NCI-H2227 treated with DMSO at 0.1 percent for 48 hours (cell line): ENCODE data around the gene METAP1.
"Not testable (repeated sequence)": the region's sequence is repeated elsewhere in the genome, so short reads cannot be mapped to it uniquely, and the experiment has no call there.

Experiments
- DNase-seq: peaks from one replicate; lab custom pipeline; 2025; lab: John Stamatoyannopoulos, UW

METAP1 gene

GRCh38 chr4:98997166-98997565 lies 1.6 kb downstream of the METAP1 start:
- no peak for DNase-seq

- no peak for DNase-seq
These were observed 3.0 kb downstream of the METAP1 start for GRCh38 chr4:98998551-98998950.

- no peak for DNase-seq
These were observed 6.8 kb downstream of the METAP1 start for GRCh38 chr4:99002279-99002678.

- DNase-seq = no peak
These were observed 12.5 kb downstream of the METAP1 start for GRCh38 chr4:99008051-99008450.

GRCh38 chr4:99011910-99012309 lies 16.4 kb downstream of the METAP1 start:
- no peak for DNase-seq

GRCh38 chr4:99013402-99013843 lies 17.9 kb downstream of the METAP1 start:
- DNase-seq = no peak

- DNase-seq = no peak
These were observed 18.5 kb downstream of the METAP1 start for GRCh38 chr4:99013884-99014523.

GRCh38 chr4:99021386-99021785 lies 25.9 kb downstream of the METAP1 start:
- no peak for DNase-seq

GRCh38 chr4:99022566-99022965 lies 27.0 kb downstream of the METAP1 start:
- DNase-seq = no peak

GRCh38 chr4:99023800-99024251 lies 28.3 kb downstream of the METAP1 start:
- DNase-seq = not testable (repeated sequence)

- no peak for DNase-seq
These were observed 29.2 kb downstream of the METAP1 start for GRCh38 chr4:99024481-99025275.

- DNase-seq = no peak
These were observed 30.0 kb downstream of the METAP1 start for GRCh38 chr4:99025506-99025905.

- DNase-seq = no peak
These were observed 31.8 kb downstream of the METAP1 start for GRCh38 chr4:99027304-99027703.

GRCh38 chr4:99028187-99028586 lies 32.7 kb downstream of the METAP1 start:
- no peak for DNase-seq

GRCh38 chr4:99029018-99029735 lies 33.7 kb downstream of the METAP1 start:
- no peak for DNase-seq

- no peak for DNase-seq
These were observed 34.3 kb downstream of the METAP1 start for GRCh38 chr4:99029852-99030251.

- no peak for DNase-seq
These were observed 38.4 kb downstream of the METAP1 start for GRCh38 chr4:99033956-99034355.

GRCh38 chr4:99038213-99038612 lies 42.7 kb downstream of the METAP1 start:
- DNase-seq = no peak

- no peak for DNase-seq
These were observed 47.8 kb downstream of the METAP1 start for GRCh38 chr4:99043346-99043745.

GRCh38 chr4:99047710-99048109 lies 52.2 kb downstream of the METAP1 start:
- DNase-seq = no peak

- DNase-seq = no peak
These were observed 57.4 kb downstream of the METAP1 start for GRCh38 chr4:99052902-99053301.

- no peak for DNase-seq
These were observed 59.0 kb downstream of the METAP1 start for GRCh38 chr4:99054428-99054994.
